ENCODE data around the gene TRMT2A.

TRMT2A gene

GRCh38 chr22:20141186-20142077 lies 24.4 kb upstream of the TRMT2A start:
- Histone ChIP-seq H3K4me1 (ENCODE audit: control insufficient read depth, insufficient read depth, low read length, poor library complexity, severe bottlenecking) (no peaks in the 10 kb centered on the region), H3K4me3 (ENCODE audit: insufficient read depth, low read depth, low read length, poor library complexity, severe bottlenecking) (no peak overlapping the region), H3K9me3 (ENCODE audit: control insufficient read depth, low read length) (no peaks in the 10 kb centered on the region), H3K27ac (ENCODE audit: insufficient read depth, low read length, poor library complexity, severe bottlenecking) (no peak overlapping the region), H3K36me3 (ENCODE audit: control insufficient read depth, insufficient read depth, low read length) (peaks cover 11% of the 10 kb centered on the region), H3K27me3 (replicated peaks; ENCODE audit: control insufficient read depth, insufficient read depth, low read length, poor library complexity, severe bottlenecking) (no peaks in the 10 kb centered on the region)
- no peak for DNase-seq

- Histone ChIP-seq H3K27ac (ENCODE audit: insufficient read depth, low read length, poor library complexity, severe bottlenecking) (no peak overlapping the region), H3K9me3 (ENCODE audit: control insufficient read depth, low read length) (no peaks in the 10 kb centered on the region), H3K27me3 (replicated peaks; ENCODE audit: control insufficient read depth, insufficient read depth, low read length, poor library complexity, severe bottlenecking) (no peaks in the 10 kb centered on the region), H3K4me3 (ENCODE audit: insufficient read depth, low read depth, low read length, poor library complexity, severe bottlenecking) (no peak overlapping the region), H3K36me3 (ENCODE audit: control insufficient read depth, insufficient read depth, low read length) (peaks cover 11% of the 10 kb centered on the region), H3K4me1 (ENCODE audit: control insufficient read depth, insufficient read depth, low read length, poor library complexity, severe bottlenecking) (no peaks in the 10 kb centered on the region)
- DNase-seq: no peak
Measured at GRCh38 chr22:20140521-20140964, 23.5 kb upstream of the TRMT2A start.

GRCh38 chr22:20140107-20140445 lies 23.1 kb upstream of the TRMT2A start:
- Histone ChIP-seq H3K4me1 (ENCODE audit: control insufficient read depth, insufficient read depth, low read length, poor library complexity, severe bottlenecking) (no peaks in the 10 kb centered on the region), H3K36me3 (ENCODE audit: control insufficient read depth, insufficient read depth, low read length) (peaks cover 11% of the 10 kb centered on the region), H3K4me3 (ENCODE audit: insufficient read depth, low read depth, low read length, poor library complexity, severe bottlenecking) (no peak overlapping the region), H3K27me3 (replicated peaks; ENCODE audit: control insufficient read depth, insufficient read depth, low read length, poor library complexity, severe bottlenecking) (no peaks in the 10 kb centered on the region), H3K9me3 (ENCODE audit: control insufficient read depth, low read length) (no peaks in the 10 kb centered on the region), H3K27ac (ENCODE audit: insufficient read depth, low read length, poor library complexity, severe bottlenecking) (no peak overlapping the region)
- DNase-seq: no peak

GRCh38 chr22:20139391-20140106 lies 22.5 kb upstream of the TRMT2A start:
- no peak for DNase-seq
- H3K9me3 ChIP-seq (ENCODE audit: control insufficient read depth, low read length): no peaks in the 10 kb centered on the region
- H3K27ac ChIP-seq (ENCODE audit: insufficient read depth, low read length, poor library complexity, severe bottlenecking): no peak overlapping the region
- peaks cover 11% of the 10 kb centered on the region for H3K36me3 ChIP-seq (ENCODE audit: control insufficient read depth, insufficient read depth, low read length)
- H3K4me3 ChIP-seq (ENCODE audit: insufficient read depth, low read depth, low read length, poor library complexity, severe bottlenecking): no peak overlapping the region
- H3K4me1 ChIP-seq (ENCODE audit: control insufficient read depth, insufficient read depth, low read length, poor library complexity, severe bottlenecking): no peaks in the 10 kb centered on the region
- no peaks in the 10 kb centered on the region for H3K27me3 ChIP-seq (replicated peaks; ENCODE audit: control insufficient read depth, insufficient read depth, low read length, poor library complexity, severe bottlenecking)

GRCh38 chr22:20138868-20139267 lies 21.8 kb upstream of the TRMT2A start:
- Histone ChIP-seq H3K4me3 (ENCODE audit: insufficient read depth, low read depth, low read length, poor library complexity, severe bottlenecking) (no peak overlapping the region), H3K4me1 (ENCODE audit: control insufficient read depth, insufficient read depth, low read length, poor library complexity, severe bottlenecking) (no peaks in the 10 kb centered on the region), H3K27me3 (replicated peaks; ENCODE audit: control insufficient read depth, insufficient read depth, low read length, poor library complexity, severe bottlenecking) (no peaks in the 10 kb centered on the region)

GRCh38 chr22:20138417-20138738 lies 21.4 kb upstream of the TRMT2A start:
- peaks cover 11% of the 10 kb centered on the region for H3K36me3 ChIP-seq (ENCODE audit: control insufficient read depth, insufficient read depth, low read length)
- H3K4me1 ChIP-seq (ENCODE audit: control insufficient read depth, insufficient read depth, low read length, poor library complexity, severe bottlenecking): no peaks in the 10 kb centered on the region
- H3K27me3 ChIP-seq (replicated peaks; ENCODE audit: control insufficient read depth, insufficient read depth, low read length, poor library complexity, severe bottlenecking): no peaks in the 10 kb centered on the region
- H3K4me3 ChIP-seq (ENCODE audit: insufficient read depth, low read depth, low read length, poor library complexity, severe bottlenecking): no peak overlapping the region
- DNase-seq: no peak
- no peak overlapping the region for H3K27ac ChIP-seq (ENCODE audit: insufficient read depth, low read length, poor library complexity, severe bottlenecking)
- H3K9me3 ChIP-seq (ENCODE audit: control insufficient read depth, low read length): no peaks in the 10 kb centered on the region

More at GRCh38 chr22:20138868-20139267, 21.8 kb upstream of the TRMT2A start:
- Histone ChIP-seq H3K9me3 (ENCODE audit: control insufficient read depth, low read length) (no peaks in the 10 kb centered on the region), H3K36me3 (ENCODE audit: control insufficient read depth, insufficient read depth, low read length) (peaks cover 11% of the 10 kb centered on the region), H3K27ac (ENCODE audit: insufficient read depth, low read length, poor library complexity, severe bottlenecking) (no peak overlapping the region)
- DNase-seq: no peak

GRCh38 chr22:20137671-20138416 lies 20.8 kb upstream of the TRMT2A start:
- Histone ChIP-seq H3K4me1 (ENCODE audit: control insufficient read depth, insufficient read depth, low read length, poor library complexity, severe bottlenecking) (peaks cover 3% of the 10 kb centered on the region), H3K36me3 (ENCODE audit: control insufficient read depth, insufficient read depth, low read length) (peaks cover 11% of the 10 kb centered on the region), H3K9me3 (ENCODE audit: control insufficient read depth, low read length) (no peaks in the 10 kb centered on the region), H3K27me3 (replicated peaks; ENCODE audit: control insufficient read depth, insufficient read depth, low read length, poor library complexity, severe bottlenecking) (no peaks in the 10 kb centered on the region), H3K27ac (ENCODE audit: insufficient read depth, low read length, poor library complexity, severe bottlenecking) (no peak overlapping the region), H3K4me3 (ENCODE audit: insufficient read depth, low read depth, low read length, poor library complexity, severe bottlenecking) (no peak overlapping the region)
- DNase-seq: no peak

- Histone ChIP-seq H3K4me3 (ENCODE audit: insufficient read depth, low read depth, low read length, poor library complexity, severe bottlenecking) (no peak overlapping the region), H3K27me3 (replicated peaks; ENCODE audit: control insufficient read depth, insufficient read depth, low read length, poor library complexity, severe bottlenecking) (no peaks in the 10 kb centered on the region), H3K36me3 (ENCODE audit: control insufficient read depth, insufficient read depth, low read length) (peaks cover 11% of the 10 kb centered on the region), H3K27ac (ENCODE audit: insufficient read depth, low read length, poor library complexity, severe bottlenecking) (no peak overlapping the region), H3K4me1 (ENCODE audit: control insufficient read depth, insufficient read depth, low read length, poor library complexity, severe bottlenecking) (peaks cover 10% of the 10 kb centered on the region), H3K9me3 (ENCODE audit: control insufficient read depth, low read length) (no peaks in the 10 kb centered on the region)
- DNase-seq: no peak
Measured at GRCh38 chr22:20137113-20137512, 20.1 kb upstream of the TRMT2A start.

- H3K4me1 ChIP-seq (ENCODE audit: control insufficient read depth, insufficient read depth, low read length, poor library complexity, severe bottlenecking): peaks cover 11% of the 10 kb centered on the region
- H3K27me3 ChIP-seq (replicated peaks; ENCODE audit: control insufficient read depth, insufficient read depth, low read length, poor library complexity, severe bottlenecking): no peaks in the 10 kb centered on the region
- peaks cover 7% of the 10 kb centered on the region for H3K36me3 ChIP-seq (ENCODE audit: control insufficient read depth, insufficient read depth, low read length)
- H3K4me3 ChIP-seq (ENCODE audit: insufficient read depth, low read depth, low read length, poor library complexity, severe bottlenecking): no peak overlapping the region
- DNase-seq: no peak
- no peak overlapping the region for H3K27ac ChIP-seq (ENCODE audit: insufficient read depth, low read length, poor library complexity, severe bottlenecking)
- no peaks in the 10 kb centered on the region for H3K9me3 ChIP-seq (ENCODE audit: control insufficient read depth, low read length)
Measured at GRCh38 chr22:20136603-20136873, 19.5 kb upstream of the TRMT2A start.
